ENCODE results near the gene RCL1.

- TF ChIP-seq, protein P1, sequence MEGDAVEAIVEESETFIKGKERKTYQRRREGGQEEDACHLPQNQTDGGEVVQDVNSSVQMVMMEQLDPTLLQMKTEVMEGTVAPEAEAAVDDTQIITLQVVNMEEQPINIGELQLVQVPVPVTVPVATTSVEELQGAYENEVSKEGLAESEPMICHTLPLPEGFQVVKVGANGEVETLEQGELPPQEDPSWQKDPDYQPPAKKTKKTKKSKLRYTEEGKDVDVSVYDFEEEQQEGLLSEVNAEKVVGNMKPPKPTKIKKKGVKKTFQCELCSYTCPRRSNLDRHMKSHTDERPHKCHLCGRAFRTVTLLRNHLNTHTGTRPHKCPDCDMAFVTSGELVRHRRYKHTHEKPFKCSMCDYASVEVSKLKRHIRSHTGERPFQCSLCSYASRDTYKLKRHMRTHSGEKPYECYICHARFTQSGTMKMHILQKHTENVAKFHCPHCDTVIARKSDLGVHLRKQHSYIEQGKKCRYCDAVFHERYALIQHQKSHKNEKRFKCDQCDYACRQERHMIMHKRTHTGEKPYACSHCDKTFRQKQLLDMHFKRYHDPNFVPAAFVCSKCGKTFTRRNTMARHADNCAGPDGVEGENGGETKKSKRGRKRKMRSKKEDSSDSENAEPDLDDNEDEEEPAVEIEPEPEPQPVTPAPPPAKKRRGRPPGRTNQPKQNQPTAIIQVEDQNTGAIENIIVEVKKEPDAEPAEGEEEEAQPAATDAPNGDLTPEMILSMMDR (IDR thresholded peaks at IDR 0.05; ENCODE audit: low read depth, low read length): no peak
- no peak for TF ChIP-seq EZH2phosphoT487 (IDR thresholded peaks at IDR 0.05; ENCODE audit: low read depth)
Observed at GRCh38 chr9:4794691-4795090, 1.9 kb downstream of the RCL1 start.
